RWPE2 (cell line): Measurements from ENCODE around the gene CENPX.
"Not testable (repeated sequence)": the region's sequence is repeated elsewhere in the genome, so short reads cannot be mapped to it uniquely, and the experiment has no call there.

Experiments
- ATAC-seq: fragments of 200-7000 bp; cut with Tn5 transposase; 3 replicates; pipeline ENCODE4 v1.9.1; 2021; ENCODE audit warnings: low read depth
- DNase-seq: peaks from one replicate; pipeline ENCODE4 v3.0.0-alpha.2; 2020; ENCODE audit warnings: low spot score
- H3K27ac ChIP-seq: fragments of 450-650 bp; 2 replicates; pipeline ENCODE4 v1.5.1; 2017; ENCODE audit warnings: mild to moderate bottlenecking; ENCODE audit not compliant: poor library complexity, severe bottlenecking
- H3K27me3 ChIP-seq: fragments of 250-450 bp; sonication (Bioruptor Pico); 2 replicates; pipeline ENCODE4 v1.5.1; 2021; ENCODE audit warnings: mild to moderate bottlenecking, moderate library complexity; ENCODE audit not compliant: insufficient read depth, poor library complexity, severe bottlenecking
- H3K36me3 ChIP-seq: fragments of 250-450 bp; sonication (Bioruptor Pico); 2 replicates; pipeline ENCODE4 v1.5.1; 2020; ENCODE audit warnings: low read depth, mild to moderate bottlenecking, moderate library complexity
- H3K4me1 ChIP-seq: fragments of 250-450 bp; sonication (Bioruptor Pico); 2 replicates; pipeline ENCODE4 v1.5.1; 2021; ENCODE audit warnings: mild to moderate bottlenecking, moderate library complexity; ENCODE audit not compliant: insufficient read depth, poor library complexity, severe bottlenecking
- H3K4me3 ChIP-seq: fragments of 250-450 bp; sonication (Bioruptor Pico); 2 replicates; pipeline ENCODE4 v1.5.1; 2021; ENCODE audit warnings: mild to moderate bottlenecking, moderate library complexity; ENCODE audit not compliant: severe bottlenecking
- H3K9me3 ChIP-seq: fragments of 250-450 bp; sonication (Bioruptor Pico); 2 replicates; pipeline ENCODE4 v1.5.1; 2021; ENCODE audit warnings: mild to moderate bottlenecking, moderate library complexity; ENCODE audit not compliant: severe bottlenecking
- TF ChIP-seq, protein P1 (sequence below): fragments of 450-650 bp; IDR thresholded peaks from one replicate; pipeline ENCODE4 v1.5.1; 2017; ENCODE audit warnings: mild to moderate bottlenecking, moderate library complexity; ENCODE audit not compliant: poor library complexity, severe bottlenecking

The CENPX gene

DNA sequence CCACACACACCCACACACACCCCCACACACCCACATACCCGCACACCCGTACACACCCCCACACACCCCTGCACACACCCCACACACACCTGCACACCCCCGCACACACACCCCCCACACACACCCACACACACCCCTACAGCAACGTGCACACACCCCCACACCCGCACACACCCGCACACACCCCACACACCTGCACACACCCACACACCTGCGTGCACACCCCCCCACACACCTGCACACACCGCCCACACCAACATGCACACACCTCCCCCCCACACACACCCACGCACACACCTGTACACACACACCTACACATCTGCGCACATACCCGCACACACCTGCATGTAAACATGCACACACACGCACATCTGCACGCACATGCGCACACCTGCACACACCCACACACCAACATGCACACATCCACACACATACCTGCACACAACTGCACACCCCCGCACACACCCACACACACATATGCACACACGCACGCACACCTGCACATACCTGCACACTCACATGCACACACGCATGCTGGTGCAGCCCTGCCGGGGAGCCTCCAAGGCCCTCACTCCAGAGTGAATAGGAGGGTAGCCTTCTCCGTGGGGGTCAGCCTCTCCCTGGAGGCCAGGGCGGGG lies 37.8 kb downstream of the CENPX start:
- Histone ChIP-seq H3K27me3 (no peaks in the 10 kb centered on the region), H3K4me1 (no peaks in the 10 kb centered on the region), H3K9me3 (no peaks in the 10 kb centered on the region), H3K27ac (no peak overlapping the region), H3K36me3 (peaks cover 19% of the 10 kb centered on the region), H3K4me3 (no peak overlapping the region)
- TF ChIP-seq, protein P1, sequence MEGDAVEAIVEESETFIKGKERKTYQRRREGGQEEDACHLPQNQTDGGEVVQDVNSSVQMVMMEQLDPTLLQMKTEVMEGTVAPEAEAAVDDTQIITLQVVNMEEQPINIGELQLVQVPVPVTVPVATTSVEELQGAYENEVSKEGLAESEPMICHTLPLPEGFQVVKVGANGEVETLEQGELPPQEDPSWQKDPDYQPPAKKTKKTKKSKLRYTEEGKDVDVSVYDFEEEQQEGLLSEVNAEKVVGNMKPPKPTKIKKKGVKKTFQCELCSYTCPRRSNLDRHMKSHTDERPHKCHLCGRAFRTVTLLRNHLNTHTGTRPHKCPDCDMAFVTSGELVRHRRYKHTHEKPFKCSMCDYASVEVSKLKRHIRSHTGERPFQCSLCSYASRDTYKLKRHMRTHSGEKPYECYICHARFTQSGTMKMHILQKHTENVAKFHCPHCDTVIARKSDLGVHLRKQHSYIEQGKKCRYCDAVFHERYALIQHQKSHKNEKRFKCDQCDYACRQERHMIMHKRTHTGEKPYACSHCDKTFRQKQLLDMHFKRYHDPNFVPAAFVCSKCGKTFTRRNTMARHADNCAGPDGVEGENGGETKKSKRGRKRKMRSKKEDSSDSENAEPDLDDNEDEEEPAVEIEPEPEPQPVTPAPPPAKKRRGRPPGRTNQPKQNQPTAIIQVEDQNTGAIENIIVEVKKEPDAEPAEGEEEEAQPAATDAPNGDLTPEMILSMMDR = no peak
- ATAC-seq (no peak), DNase-seq (no peak)

DNA sequence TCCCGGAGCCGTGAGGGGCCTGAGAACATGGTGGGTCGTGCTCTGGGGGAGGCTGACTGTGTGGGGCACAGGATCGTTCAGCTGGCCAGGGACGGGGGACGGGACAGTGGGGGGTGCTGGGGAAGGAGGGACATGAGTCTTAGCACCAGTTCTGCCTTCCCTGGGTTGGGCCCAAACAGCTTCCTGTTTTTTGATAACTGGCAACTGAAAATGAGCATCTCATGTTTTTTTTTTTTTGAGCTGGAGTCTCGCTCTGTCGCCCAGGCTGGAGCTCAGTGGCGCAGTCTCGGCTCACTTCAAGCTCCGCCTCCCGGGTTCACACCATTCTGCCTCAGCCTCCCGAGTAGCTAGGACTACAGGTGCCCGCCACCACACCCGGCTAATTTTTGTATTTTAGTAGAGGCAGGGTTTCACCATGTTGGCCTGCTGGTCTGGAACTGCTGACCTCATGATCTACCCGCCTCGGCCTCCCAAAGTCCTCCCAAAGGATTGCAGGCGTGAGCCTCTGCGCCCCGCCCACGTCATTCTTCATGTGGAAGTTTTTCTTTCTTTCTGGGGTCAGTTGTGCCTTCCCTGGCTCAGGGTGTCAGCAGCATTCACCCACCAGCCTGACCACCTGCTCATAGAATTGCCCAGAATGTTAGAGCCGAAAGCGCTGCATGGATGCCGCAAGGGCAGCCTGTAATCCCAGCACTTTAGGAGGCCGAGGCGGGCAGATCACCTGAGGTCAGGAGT lies 38.9 kb downstream of the CENPX start:
- no peak overlapping the region for H3K27ac ChIP-seq
- TF ChIP-seq, protein P1 = no peak
- peaks cover 24% of the 10 kb centered on the region for H3K36me3 ChIP-seq
- H3K4me1 ChIP-seq = no peaks in the 10 kb centered on the region
- H3K4me3 ChIP-seq = no peak overlapping the region
- ATAC-seq (no peak), DNase-seq (no peak)
- no peaks in the 10 kb centered on the region for H3K9me3 ChIP-seq
- no peaks in the 10 kb centered on the region for H3K27me3 ChIP-seq

DNA sequence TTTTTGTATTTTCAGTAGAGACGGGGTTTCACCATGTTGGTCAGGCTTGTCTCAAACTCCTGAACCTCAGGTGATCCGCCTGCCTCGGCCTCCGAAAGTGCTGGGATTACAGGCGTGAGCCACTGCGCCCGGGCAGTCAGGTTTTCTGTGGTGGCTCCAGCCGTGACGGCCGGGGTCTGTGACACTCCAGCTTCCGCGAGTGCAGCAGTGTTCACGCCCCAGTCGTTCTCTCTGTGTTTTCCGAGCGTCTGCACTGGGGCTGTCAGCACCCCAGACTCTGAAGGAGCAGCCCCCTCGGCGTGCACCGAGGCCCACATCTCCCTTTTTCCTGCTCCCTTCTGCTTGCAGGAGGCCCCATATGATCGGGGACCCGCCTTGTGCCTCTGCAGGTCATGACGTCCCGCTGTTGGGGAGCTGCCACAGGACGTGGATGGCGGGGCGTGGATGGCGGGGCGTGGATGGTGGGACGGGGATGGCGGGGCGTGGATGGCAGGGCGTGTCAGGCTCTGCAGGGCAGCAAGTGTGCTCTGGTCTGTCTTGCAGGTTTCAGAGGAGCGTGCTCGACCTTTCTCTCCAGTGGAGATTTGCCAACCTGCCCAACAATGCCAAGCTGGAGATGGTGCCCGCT lies 39.6 kb downstream of the CENPX start:
- no peak overlapping the region for H3K4me3 ChIP-seq
- H3K9me3 ChIP-seq = no peaks in the 10 kb centered on the region
- H3K27me3 ChIP-seq = no peaks in the 10 kb centered on the region
- ATAC-seq (no peak), DNase-seq (no peak)
- no peaks in the 10 kb centered on the region for H3K4me1 ChIP-seq
- H3K27ac ChIP-seq = no peak overlapping the region
- peaks cover 24% of the 10 kb centered on the region for H3K36me3 ChIP-seq
- TF ChIP-seq, protein P1 = no peak

DNA sequence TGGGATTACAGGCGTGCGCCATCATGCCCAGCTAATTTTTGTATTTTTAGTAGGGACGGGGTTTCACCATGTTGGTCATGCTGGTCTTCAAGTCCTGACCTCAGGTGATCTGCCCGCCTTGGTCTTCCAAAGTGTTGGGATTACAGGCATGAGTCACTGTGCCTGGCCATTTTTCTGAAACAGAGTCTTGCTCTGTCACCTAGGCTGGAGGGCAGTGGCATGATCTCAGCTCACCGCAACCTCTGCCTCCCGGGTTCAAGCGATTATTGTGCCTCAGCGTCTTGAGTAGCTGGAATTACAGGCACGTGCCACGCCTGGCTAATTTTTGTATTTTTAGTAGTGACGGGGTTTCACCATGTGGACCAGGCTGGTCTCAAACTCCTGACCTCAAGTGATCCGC lies 41.2 kb downstream of the CENPX start:
- H3K4me3 ChIP-seq, H3K27me3 ChIP-seq, ATAC-seq, H3K4me1 ChIP-seq, DNase-seq, H3K9me3 ChIP-seq, H3K27ac ChIP-seq: not testable (repeated sequence)
- peaks cover 24% of the 10 kb centered on the region for H3K36me3 ChIP-seq

DNA sequence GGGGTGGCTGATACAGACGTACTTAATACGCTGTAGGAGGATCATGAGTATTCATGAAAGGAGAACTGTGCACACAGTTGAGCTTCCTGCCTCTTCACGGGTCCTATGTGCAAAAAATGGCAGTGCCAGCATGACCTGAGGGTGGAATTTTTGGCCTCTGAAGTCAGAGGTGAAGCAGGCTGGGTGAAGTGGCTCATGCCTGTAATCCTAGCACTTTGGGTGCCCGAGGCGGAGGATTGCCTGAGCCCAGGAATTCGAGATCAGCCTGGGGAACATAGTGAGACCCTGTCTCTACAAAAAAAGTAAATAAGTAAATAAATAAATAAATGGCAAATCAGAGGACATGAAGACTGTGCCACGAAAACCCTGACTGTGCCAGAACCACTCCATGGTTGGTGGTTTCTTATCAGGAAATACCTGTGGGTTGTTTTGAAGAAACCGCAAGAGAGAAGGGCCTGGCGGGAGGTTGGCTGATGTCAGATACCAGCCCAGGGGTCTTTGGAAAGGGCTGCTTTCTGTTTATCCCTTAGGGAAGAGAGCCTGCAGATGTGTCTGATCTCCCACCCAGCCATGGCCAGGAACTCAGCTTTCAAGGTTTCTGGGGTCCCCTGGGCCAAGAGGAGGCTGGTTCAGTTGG lies 41.9 kb downstream of the CENPX start:
- H3K4me1 ChIP-seq = no peaks in the 10 kb centered on the region
- TF ChIP-seq, protein P1 = no peak
- H3K4me3 ChIP-seq = no peak overlapping the region
- ATAC-seq (no peak), DNase-seq (no peak)
- H3K27ac ChIP-seq = no peak overlapping the region
- no peaks in the 10 kb centered on the region for H3K9me3 ChIP-seq
- H3K27me3 ChIP-seq = no peaks in the 10 kb centered on the region
- H3K36me3 ChIP-seq = peaks cover 24% of the 10 kb centered on the region
